ENCODE measurements around the gene SHC3.

Gene SHC3

GRCh38 chr9:88984543-88984883, 194.1 kb downstream of the SHC3 start:
- intact Hi-C loops (cut with DNase I) = no loop called here
- no peak for DNase-seq

- intact Hi-C loops (cut with DNase I) = no loop called here
- no peak for DNase-seq
Measured at GRCh38 chr9:88983865-88984542, 194.6 kb downstream of the SHC3 start.

DNA sequence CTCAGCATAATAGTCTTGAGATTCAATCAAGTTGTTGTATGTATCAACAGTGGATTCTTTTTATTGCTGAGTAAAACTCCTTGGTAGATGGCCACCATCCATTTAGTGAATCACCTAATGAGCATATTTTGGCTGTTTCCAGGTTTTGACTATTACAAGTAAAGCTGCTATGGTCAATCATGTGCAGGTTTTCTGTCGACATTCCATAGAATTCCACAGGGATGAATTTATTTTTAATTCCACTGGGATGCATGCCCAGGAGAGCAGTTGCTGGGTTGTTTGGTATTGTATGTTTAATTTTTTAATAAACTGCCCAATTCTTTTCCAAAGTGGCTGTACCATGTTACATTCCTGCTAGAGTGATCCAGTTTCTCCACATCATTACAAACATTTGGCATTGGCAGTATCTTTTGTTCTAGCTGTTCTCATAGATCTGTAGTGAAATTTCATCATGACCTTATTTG, 197.8 kb downstream of the SHC3 start:
- DNase-seq = no peak
- intact Hi-C loops (cut with DNase I) = no loop called here

DNA sequence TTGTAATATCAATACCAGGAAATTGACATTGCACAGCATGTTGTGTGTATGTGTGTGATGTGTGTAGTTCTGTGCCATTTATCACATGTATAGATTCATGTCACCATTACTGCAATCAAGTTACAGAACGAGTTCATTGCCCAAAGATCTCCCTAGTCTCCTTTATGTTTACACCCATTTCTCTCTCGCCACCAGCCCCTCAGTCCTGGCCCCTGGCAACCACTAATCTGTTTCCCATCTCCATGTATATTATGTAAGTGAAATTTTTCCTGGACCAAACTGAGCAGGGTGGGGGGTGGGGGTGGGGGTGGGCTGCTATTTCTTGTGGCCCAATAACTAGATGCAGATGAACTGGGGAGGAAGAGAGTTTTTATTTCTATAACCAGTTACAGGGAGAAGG, 198.8 kb downstream of the SHC3 start:
- intact Hi-C loops (cut with DNase I) = no loop called here
- no peak for DNase-seq

- intact Hi-C loops (cut with DNase I) = no loop called here
- DNase-seq = peak in 1 of 42 donors; percentile 14
Measured at GRCh38 chr9:88979021-88979420, 199.6 kb downstream of the SHC3 start.

DNA sequence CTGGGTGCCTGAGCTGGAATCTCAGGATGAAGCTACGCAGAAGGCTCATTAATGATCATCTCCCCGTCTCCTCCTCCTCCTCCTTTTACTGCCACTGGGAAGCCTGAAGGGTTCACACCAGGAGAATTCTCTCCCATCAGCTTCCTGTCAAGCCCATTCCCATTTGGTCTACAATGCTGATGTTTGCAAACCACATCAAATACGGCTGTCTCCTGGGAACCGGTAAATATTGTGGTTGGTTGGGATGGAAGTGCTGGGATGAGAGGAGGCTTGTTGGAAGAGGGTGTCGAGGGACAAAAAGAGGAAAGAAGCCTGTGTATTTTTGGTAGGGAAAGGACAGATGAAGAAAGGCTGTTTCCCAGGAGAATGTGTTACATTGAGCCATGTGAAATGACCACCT, 200.6 kb downstream of the SHC3 start:
- no peak for DNase-seq

DNA sequence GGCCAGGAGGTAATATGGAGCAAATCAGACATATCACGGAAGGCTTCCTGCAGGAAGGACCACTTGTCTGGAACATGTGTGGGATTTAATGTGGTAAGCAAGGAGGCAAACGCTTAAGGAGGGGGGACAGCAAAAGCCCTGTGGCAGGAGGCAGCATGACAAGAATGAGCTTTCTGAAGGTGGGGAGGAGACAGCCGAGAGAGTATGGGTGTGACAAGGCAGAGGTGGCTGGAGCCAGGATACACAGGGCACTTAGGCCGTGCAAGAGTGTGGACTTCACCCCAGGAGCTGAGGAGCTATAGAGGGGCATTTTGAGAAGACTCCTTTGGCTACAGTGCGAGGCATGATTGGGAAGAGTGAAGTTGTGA, 201.7 kb downstream of the SHC3 start:
- DNase-seq = peak in 2 of 42 donors; percentile 2 to 5
- intact Hi-C loops (cut with DNase I) = no loop called here

More for the DNA sequence above, 200.6 kb downstream of the SHC3 start:
- intact Hi-C loops (cut with DNase I) = no loop called here

- peak in 1 of 42 donors; percentile 16 for DNase-seq
- intact Hi-C loops (cut with DNase I) = no loop called here
Measured at GRCh38 chr9:88975966-88976889, 202.4 kb downstream of the SHC3 start.

DNA sequence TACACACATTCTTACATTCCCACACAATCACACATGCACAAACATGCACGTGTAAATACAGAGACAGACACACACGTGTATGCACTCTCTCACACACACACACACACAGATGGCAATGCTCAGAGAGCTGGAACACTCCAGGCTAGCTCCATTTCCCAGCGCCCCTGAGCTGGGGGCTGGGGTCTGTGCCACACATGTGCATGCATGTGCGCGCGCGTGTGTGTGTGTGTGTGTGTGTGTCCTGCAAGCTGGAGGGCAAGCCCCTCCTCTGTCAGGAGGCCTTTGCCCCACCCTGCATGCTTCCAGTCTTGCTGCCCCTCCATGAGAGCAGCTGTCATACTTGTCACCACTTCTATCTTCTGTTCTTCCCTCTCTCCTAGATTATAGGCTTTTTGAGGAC, 204.0 kb downstream of the SHC3 start:
- intact Hi-C loops (cut with DNase I) = no loop called here
- DNase-seq = peak in 1 of 42 donors; percentile 3

DNA sequence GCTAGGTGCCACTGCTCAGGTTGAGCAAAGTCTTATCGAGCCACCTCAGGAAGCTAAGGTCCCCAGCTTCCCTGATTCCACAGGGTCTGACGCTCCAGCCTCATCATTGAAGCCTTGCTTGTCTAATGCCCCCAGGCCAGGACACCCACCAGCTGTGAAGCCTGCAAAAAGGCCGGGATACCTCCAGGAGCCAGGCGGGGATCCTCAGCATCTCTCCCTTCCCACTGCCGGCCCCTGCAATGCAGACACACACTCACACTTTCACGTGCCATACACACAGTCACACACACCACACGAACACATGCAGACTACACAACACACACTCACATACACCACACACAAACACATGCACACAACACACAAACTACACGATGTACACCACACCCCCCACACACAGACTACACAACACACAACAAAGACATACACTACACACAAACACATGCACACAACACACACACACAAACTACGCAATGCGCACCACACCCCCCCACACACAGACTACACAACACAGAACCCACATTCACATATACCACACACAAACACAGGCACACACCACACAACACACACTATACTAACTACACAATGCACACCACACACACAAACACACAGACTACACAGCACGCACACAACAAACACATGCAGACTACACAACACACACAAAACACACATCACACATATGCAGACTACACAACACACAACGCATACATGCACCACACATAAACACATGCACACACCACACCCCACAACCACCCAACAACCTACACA, 205.2 kb downstream of the SHC3 start:
- intact Hi-C loops (cut with DNase I) = no loop called here
- peak in 1 of 42 donors; percentile 5 for DNase-seq

GRCh38 chr9:88972401-88972800, 206.2 kb downstream of the SHC3 start:
- intact Hi-C loops (cut with DNase I) = no loop called here
- peak in 1 of 42 donors; percentile 2 for DNase-seq

DNA sequence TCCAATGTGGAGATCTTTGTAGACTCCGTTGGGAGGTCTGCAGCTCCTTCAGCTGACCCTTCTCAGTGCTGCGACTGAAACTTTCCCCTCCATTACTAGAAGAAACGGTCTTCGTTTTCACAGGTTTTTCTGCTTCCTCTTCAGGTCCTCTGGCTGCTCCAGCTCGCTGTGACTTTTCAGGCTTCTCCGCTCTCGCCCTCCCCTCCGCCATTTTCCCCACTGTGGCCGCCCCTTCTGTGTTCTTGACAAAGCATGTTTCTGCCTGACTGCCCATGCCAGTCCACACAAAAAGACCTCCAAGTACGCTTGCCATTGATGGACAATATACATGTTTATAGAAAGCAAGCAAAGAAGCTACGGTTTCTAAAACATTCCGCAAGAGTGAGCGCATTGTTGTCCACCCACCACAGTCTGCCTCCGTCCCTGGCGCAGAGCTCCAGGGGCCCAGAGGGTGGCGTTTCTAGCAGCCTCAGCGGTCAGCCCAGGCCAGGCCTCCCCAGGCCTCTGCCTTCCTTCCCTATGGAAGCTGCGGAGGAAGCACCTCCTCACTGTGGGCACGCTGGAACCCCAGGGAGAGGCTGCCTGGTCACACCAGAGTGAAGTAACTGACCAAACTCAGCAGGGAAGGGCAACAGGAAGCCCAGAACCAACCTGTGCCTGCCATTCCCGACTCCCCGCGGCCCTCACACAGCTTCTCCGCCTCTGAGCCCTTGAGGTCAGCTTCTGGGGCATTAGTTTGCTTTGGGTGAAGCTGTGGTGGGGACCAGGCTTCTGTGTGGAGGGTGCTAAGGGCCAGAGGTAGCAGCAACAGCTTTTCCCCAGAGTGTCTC, 207.3 kb downstream of the SHC3 start:
- no peak for DNase-seq
- intact Hi-C loops (cut with DNase I) = no loop called here

DNA sequence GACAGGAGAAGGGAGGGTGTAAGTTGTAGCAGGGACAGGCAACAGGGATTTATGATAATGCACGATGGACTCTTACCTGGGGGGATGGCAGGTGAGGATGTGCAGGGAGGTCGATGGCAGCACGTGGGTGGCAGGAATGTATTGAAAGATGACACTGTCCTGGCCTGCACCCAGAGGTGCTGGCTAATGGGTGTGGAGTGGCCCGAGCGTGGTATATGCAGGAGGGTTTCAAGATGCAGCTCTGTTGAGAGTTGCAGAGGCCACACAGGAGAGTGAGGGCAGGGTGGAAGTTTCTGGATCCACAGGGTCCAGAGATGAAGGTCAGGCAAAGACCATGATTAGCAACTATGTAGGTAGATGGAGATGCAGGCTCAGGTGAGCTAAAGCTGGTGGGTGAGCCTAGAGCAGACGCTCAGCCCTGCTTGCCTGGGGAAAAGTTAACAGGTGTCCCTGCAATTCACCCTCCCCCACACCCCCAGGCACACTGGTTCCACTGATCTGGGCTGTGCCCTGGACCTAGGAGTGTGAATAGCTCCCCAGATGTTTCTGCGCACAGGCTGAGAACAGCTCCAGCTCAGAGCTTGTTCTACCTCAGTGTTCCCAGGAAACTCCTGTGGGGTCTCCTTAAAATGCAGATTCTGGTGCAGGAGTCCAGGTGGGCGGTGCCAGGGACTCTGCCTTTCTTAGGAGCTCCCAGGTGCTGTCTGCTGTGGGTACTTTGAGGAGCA, 208.8 kb downstream of the SHC3 start:
- intact Hi-C loops (cut with DNase I) = no loop called here
- no peak for DNase-seq

DNA sequence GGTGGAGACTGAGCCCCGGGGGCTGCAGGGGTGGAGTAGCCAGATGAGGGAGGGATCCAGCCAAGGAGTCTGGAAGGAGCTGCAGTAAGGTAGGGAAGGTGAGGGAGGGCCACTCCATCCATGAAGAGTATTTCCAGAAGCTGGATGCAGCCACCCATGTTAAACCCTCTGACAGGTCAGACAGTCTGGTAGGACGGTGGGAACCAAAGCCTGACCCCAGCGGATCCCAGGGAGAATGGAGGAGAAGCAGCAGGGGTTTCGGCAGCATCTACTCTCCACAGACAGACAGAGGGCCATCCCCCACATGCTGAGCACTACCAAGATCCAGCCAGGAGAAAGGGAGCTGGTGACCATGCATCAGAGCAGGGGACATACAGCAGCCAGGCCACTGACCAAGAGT, 209.8 kb downstream of the SHC3 start:
- intact Hi-C loops (cut with DNase I) = no loop called here
- no peak for DNase-seq

DNA sequence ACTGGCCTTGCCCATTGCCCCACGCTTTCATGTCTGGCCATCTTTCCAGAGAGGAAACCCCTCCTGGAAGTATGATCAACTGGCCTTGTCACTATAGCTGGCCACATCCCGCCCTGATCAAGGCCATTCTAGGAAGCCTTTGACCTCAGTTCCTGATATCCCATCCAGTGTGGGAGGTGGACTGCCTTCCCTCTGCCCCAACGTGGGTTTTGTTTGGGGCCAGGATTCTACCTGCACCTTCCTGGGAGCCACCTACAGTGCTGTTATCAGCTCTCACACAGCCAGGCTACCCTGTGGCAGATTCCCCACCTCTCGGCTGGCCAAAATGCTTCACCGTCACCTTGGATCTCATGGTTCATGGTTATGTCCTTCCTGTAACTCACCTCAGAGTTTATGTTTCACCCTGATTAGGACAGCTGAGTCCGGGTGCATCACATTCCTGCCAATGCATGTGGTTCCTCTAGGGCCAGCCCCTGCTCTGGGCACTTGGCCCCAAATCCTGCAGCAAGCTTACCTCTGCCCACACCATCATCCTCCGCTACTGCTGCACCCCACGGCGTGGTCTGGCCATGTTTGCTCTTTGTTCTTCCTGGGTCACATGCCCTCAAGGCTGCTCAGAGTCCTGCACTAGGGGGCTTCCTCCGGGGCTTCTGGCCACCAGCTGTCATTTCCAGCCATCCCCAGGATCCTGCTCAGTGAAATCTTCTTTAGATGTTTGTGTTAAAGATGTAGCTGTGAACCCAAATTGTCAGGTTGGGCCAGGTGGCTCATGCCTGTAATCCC, 211.5 kb downstream of the SHC3 start:
- no peak for DNase-seq

GRCh38 chr9:88965473-88965872, 213.1 kb downstream of the SHC3 start:
- DNase-seq = no peak
- intact Hi-C loops (cut with DNase I) = no loop called here

More for the DNA sequence above, 211.5 kb downstream of the SHC3 start:
- intact Hi-C loops (cut with DNase I) = no loop called here

DNA sequence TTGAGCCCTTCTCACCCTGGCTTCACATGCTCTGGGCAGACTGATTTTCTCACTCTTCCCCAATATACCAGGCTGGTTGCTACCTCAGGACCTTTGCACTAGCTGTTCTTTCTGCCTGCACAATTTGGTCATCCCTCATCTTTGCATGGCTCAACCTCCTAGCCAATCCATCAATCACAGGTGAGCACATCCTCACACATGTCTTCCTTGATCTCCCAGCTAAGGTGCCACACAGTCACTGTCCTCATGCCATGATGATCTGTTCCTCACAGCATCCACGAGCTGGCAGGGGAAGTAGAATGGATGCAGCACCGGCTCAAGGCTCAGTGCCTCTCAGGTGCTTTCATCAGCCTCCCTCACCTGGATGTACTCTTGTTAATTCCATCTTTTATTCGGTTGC, 218.0 kb downstream of the SHC3 start:
- DNase-seq = no peak
- intact Hi-C loops (cut with DNase I) = no loop called here
